HL-60/S4 treated with retinoic acid at 250 ng/mL for 4 days and 3 days (cell line): ENCODE measurements around the gene WDR93.
"Not testable (repeated sequence)": the region's sequence is repeated elsewhere in the genome, so short reads cannot be mapped to it uniquely, and the experiment has no call there.

ENCODE experiments used
- in situ Hi-C: fragments of 300-500 bp; cut with MboI; formaldehyde crosslinking; loops from 2 replicates; pipeline ENCODE4 v1.7.0; 2022; ENCODE audit warnings: low sequenced_read_pairs

Gene WDR93

GRCh38 chr15:89766357-89767311 lies 76.0 kb downstream of the WDR93 start:
- in situ Hi-C loops: no loop called here

- in situ Hi-C loops: no loop called here
Observed at GRCh38 chr15:89767411-89767915, 76.9 kb downstream of the WDR93 start.

GRCh38 chr15:89768071-89768500 lies 77.5 kb downstream of the WDR93 start:
- in situ Hi-C loops: no loop called here

- in situ Hi-C loops: no loop called here
Observed at GRCh38 chr15:89769366-89769765, 78.8 kb downstream of the WDR93 start.

GRCh38 chr15:89770041-89770440 lies 79.4 kb downstream of the WDR93 start:
- in situ Hi-C loops: no loop called here

GRCh38 chr15:89772932-89773583 lies 82.4 kb downstream of the WDR93 start:
- in situ Hi-C loops: no loop called here

- in situ Hi-C loops: no loop called here
Observed at GRCh38 chr15:89774492-89774891, 83.9 kb downstream of the WDR93 start.

GRCh38 chr15:89775815-89776214 lies 85.2 kb downstream of the WDR93 start:
- in situ Hi-C loops: no loop called here

GRCh38 chr15:89776274-89777072 lies 85.9 kb downstream of the WDR93 start, which contains the start of gene MESP2:
Gene MESP2, plus strand, starts transcription at chr15:89776332. Its CDS starts 26 bp downstream, at chr15:89776358.
- in situ Hi-C loops: no loop called here

GRCh38 chr15:89777073-89777751 lies 86.6 kb downstream of the WDR93 start:
- in situ Hi-C loops: no loop called here

GRCh38 chr15:89777782-89778380 lies 87.3 kb downstream of the WDR93 start:
- in situ Hi-C loops: no loop called here

GRCh38 chr15:89778861-89779260 lies 88.2 kb downstream of the WDR93 start:
- in situ Hi-C loops: no loop called here

- in situ Hi-C loops: no loop called here
Observed at GRCh38 chr15:89780601-89781000, 90.0 kb downstream of the WDR93 start.

GRCh38 chr15:89781055-89781454 lies 90.4 kb downstream of the WDR93 start:
- in situ Hi-C loops: no loop called here

- in situ Hi-C loops: no loop called here
Observed at GRCh38 chr15:89781891-89782618, 91.4 kb downstream of the WDR93 start.

GRCh38 chr15:89782619-89782950 lies 92.0 kb downstream of the WDR93 start:
- in situ Hi-C loops: not testable (repeated sequence)

- in situ Hi-C loops: no loop called here
Observed at GRCh38 chr15:89783111-89783860, 92.7 kb downstream of the WDR93 start.

- in situ Hi-C loops: no loop called here
Observed at GRCh38 chr15:89783861-89784685, 93.5 kb downstream of the WDR93 start.
